IMR-90 (cell line): ENCODE results near the gene PEX11G. TPM values are rescaled to one million over a fixed set of nuclear protein-coding genes. Genes with fewer than 3 reads are reported as not detected.
"Not testable (repeated sequence)": the region's sequence is repeated elsewhere in the genome, so short reads cannot be mapped to it uniquely, and the experiment has no call there.

Experiments used
- ATAC-seq: fragments of 200-7000 bp; cut with Tn5 transposase; 2 replicates; pipeline ENCODE4 v1.9.1; 2020; ENCODE audit warnings: low read depth, mild to moderate bottlenecking, moderate library complexity
- BruUV-seq: library from RNA; stranded (reverse); fragments of 400-500 nt; replicated peaks from 2 replicates; lab custom pipeline; 2021; lab: Mats Ljungman, UMichigan
- CTCF ChIA-PET: fragments of 300-600 bp; formaldehyde crosslinking; extraction: SDS; loops from one replicate; lab custom pipeline; 2021; ENCODE audit warnings: antibody characterized with exemption; lab: Yijun Ruan, JAX
- POLR2A ChIA-PET: fragments of 300-600 bp; sonication (Branson Sonifier 250); formaldehyde crosslinking; loops from one replicate; lab custom pipeline; 2022; ENCODE audit warnings: antibody characterized with exemption; ENCODE audit not compliant: unreplicated experiment; lab: Charles Lee
- DNase-seq: peaks from one replicate; pipeline ENCODE4 v3.0.0; 2013
- H2AFZ ChIP-seq: replicated peaks from 2 replicates; pipeline ENCODE3; 2013; ENCODE audit warnings: low read length, mild to moderate bottlenecking; ENCODE audit not compliant: poor library complexity
- H2AK5ac ChIP-seq: 2 replicates; pipeline ENCODE4 v1.6.1; 2013; ENCODE audit warnings: low read depth, low read length, inconsistent platforms
- H2AK9ac ChIP-seq: replicated peaks from 2 replicates; pipeline ENCODE3; 2013; ENCODE audit warnings: mild to moderate bottlenecking, low read depth, low read length, moderate library complexity; ENCODE audit not compliant: poor library complexity
- H2BK120ac ChIP-seq: 2 replicates; pipeline ENCODE4 v1.6.1; 2013; ENCODE audit warnings: low read depth, low read length, inconsistent platforms
- H2BK15ac ChIP-seq: 3 replicates; pipeline ENCODE4 v1.6.1; 2013; ENCODE audit warnings: low read depth, low read length, inconsistent platforms
- H2BK20ac ChIP-seq: 2 replicates; pipeline ENCODE4 v1.6.1; 2013; ENCODE audit warnings: low read depth, mild to moderate bottlenecking, inconsistent platforms, low read length, moderate library complexity
- H2BK5ac ChIP-seq: 2 replicates; pipeline ENCODE4 v1.6.1; 2013; ENCODE audit warnings: mild to moderate bottlenecking, low read depth, low read length, inconsistent platforms; ENCODE audit not compliant: poor library complexity, severe bottlenecking
- H3K14ac ChIP-seq: replicated peaks from 2 replicates; pipeline ENCODE4 v1.6.1; 2013; ENCODE audit warnings: low read depth, low read length, inconsistent platforms
- H3K18ac ChIP-seq: 2 replicates; pipeline ENCODE4 v1.6.1; 2013; ENCODE audit warnings: low read depth, low read length, control low read depth
- H3K23ac ChIP-seq: 2 replicates; pipeline ENCODE4 v1.6.1; 2013; ENCODE audit warnings: low read depth, low read length, inconsistent platforms
- H3K27ac ChIP-seq: 2 replicates; pipeline ENCODE4 v1.5.1; 2013; ENCODE audit warnings: mild to moderate bottlenecking, control low read depth, low read length; ENCODE audit not compliant: insufficient read depth
- H3K27me3 ChIP-seq: 2 replicates; pipeline ENCODE4 v1.6.1; 2013; ENCODE audit warnings: low read length; ENCODE audit not compliant: control insufficient read depth, insufficient read depth
- H3K36me3 ChIP-seq: 2 replicates; pipeline ENCODE4 v1.6.1; 2013; ENCODE audit warnings: low read length, mixed read lengths; ENCODE audit not compliant: control insufficient read depth, insufficient read depth
- H3K4ac ChIP-seq: 2 replicates; pipeline ENCODE4 v1.6.1; 2013; ENCODE audit warnings: low read depth, low read length, inconsistent platforms
- H3K4me1 ChIP-seq: 2 replicates; pipeline ENCODE4 v1.6.1; 2013; ENCODE audit warnings: low read length, mixed read lengths; ENCODE audit not compliant: control insufficient read depth, insufficient read depth
- H3K4me2 ChIP-seq: 2 replicates; pipeline ENCODE4 v1.6.1; 2013; ENCODE audit warnings: low read depth, mild to moderate bottlenecking, control low read depth, low read length, moderate library complexity
- H3K4me3 ChIP-seq: 2 replicates; pipeline ENCODE4 v1.5.1; 2013; ENCODE audit warnings: low read depth, mild to moderate bottlenecking, control low read depth, low read length, moderate library complexity; ENCODE audit not compliant: insufficient read depth
- H3K56ac ChIP-seq: 2 replicates; pipeline ENCODE4 v1.6.1; 2013; ENCODE audit warnings: low read length, inconsistent platforms; ENCODE audit not compliant: insufficient read depth; ENCODE audit errors: extremely low read depth
- H3K79me1 ChIP-seq, 2 experiments: 2 replicates each; pipeline ENCODE4 v1.6.1; 2013; ENCODE audit warnings: low read length in 2 of 2, inconsistent platforms in 1 of 2, low read depth in 1 of 2
- H3K9ac ChIP-seq: 2 replicates; pipeline ENCODE4 v1.6.1; 2013; ENCODE audit warnings: low read depth, low read length, control low read depth
- H3K9me1 ChIP-seq: 2 replicates; pipeline ENCODE4 v1.6.1; 2013; ENCODE audit warnings: low read length, inconsistent platforms; ENCODE audit not compliant: insufficient read depth
- H3K9me3 ChIP-seq: 2 replicates; pipeline ENCODE4 v1.6.1; 2013; ENCODE audit warnings: low read length; ENCODE audit not compliant: control insufficient read depth, insufficient read depth
- H4K20me1 ChIP-seq: 2 replicates; pipeline ENCODE4 v1.6.1; 2013; ENCODE audit warnings: low read length, inconsistent platforms; ENCODE audit not compliant: insufficient read depth
- H4K5ac ChIP-seq: 2 replicates; pipeline ENCODE4 v1.6.1; 2013; ENCODE audit warnings: mild to moderate bottlenecking, low read depth, low read length, control low read depth
- H4K8ac ChIP-seq, 2 experiments: 2 replicates each; pipeline ENCODE4 v1.6.1; 2013; ENCODE audit warnings: low read depth in 2 of 2, low read length in 2 of 2, control low read depth in 1 of 2, inconsistent platforms in 1 of 2
- H4K91ac ChIP-seq: 2 replicates; pipeline ENCODE4 v1.6.1; 2013; ENCODE audit warnings: low read depth, low read length, inconsistent platforms; ENCODE audit not compliant: insufficient read depth
- WGBS, 2 experiments: methylation state at CpG; one replicate each; pipeline versions ENCODE4 v1.1.5 to v1.1.7; 2013; ENCODE audit warnings: missing lambda C conversion rate in 2 of 2; ENCODE audit not compliant: insufficient read length in 1 of 2; ENCODE audit errors: extremely low coverage in 2 of 2; 5-methylcytosine and 5-hydroxymethylcytosine counted together
- dilution Hi-C: fragments of 300-500 bp; cut with HindIII; formaldehyde crosslinking; loops from one replicate; pipeline ENCODE4 v1.14.3; 2018; ENCODE audit warnings: low sequenced_read_pairs; ENCODE audit not compliant: unreplicated experiment
- in situ Hi-C: fragments of 300-500 bp; cut with MboI; formaldehyde crosslinking; loops from 3 replicates; pipeline ENCODE4 v1.14.3; 2019; ENCODE audit warnings: low sequenced_read_pairs, inconsistent platforms, mixed read lengths
- intact Hi-C: fragments of 100-400 bp; cut with micrococcal nuclease; formaldehyde crosslinking; loops from 2 replicates; pipeline ENCODE4 v1.10.0; 2022
- polyA plus RNA-seq, 3 experiments: library from polyadenylated mRNA; depleted of rRNA; stranded (reverse); fragments of >200 nt; gene quantifications; 2 replicates each; pipeline ENCODE4 v1.2.3, GENCODE V29; 2012; ENCODE audit warnings: low replicate concordance in 1 of 3
- total RNA-seq: library from RNA; depleted of rRNA; stranded (reverse); fragments of >200 nt; gene quantifications from 2 replicates; pipeline ENCODE4 v1.2.3, GENCODE V29; 2012

Gene PEX11G
- total and polyA plus RNA-seq, 2 of the 4 experiments (the other 2 are of a cell fraction), result 0.72 to 1.7 TPM

DNA sequence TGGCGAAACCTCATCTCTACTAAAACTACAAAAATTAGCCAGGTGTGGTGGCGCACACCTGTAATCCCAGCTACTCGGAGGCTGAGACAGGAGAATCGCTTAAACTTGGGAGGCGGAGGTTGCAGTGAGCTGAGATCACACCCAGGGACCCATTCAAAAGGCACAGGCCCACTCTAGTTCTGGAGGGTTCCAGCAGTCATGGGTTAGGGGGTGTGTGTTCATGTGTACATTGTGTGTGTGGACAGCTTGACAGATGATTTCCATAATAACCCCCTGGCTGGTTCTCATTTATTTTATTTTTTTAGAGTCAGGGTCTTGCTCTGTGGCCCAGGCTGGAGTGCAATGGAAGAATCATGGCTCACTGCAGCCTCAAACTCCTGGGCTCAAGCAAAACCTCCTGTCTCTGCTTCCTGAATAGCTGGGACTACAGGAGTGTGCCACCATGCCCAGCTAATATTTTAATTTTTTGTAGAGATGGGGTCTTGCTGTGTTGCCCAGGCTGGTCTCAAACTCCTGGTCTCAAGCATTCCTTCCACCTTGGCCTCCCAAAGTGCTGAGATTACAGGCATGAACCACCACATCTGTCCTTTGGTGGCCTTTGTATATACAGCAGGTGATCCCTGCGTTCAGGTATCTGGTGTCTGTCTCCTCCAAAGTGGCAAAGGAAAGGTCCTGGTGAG is 39.3 kb downstream of the PEX11G start:
- H4K5ac ChIP-seq, H2BK5ac ChIP-seq, H3K27me3 ChIP-seq, ATAC-seq, H3K23ac ChIP-seq, H3K4me2 ChIP-seq, H3K14ac ChIP-seq, H4K8ac ChIP-seq, H4K20me1 ChIP-seq, DNase-seq, in situ Hi-C loops, H2BK120ac ChIP-seq, H3K4ac ChIP-seq, H2AFZ ChIP-seq, BruUV-seq, H2AK9ac ChIP-seq, H2BK15ac ChIP-seq, H3K27ac ChIP-seq, POLR2A ChIA-PET, intact Hi-C loops, dilution Hi-C loops, H3K9ac ChIP-seq, H2AK5ac ChIP-seq, H3K18ac ChIP-seq, H3K56ac ChIP-seq, H4K91ac ChIP-seq, H3K4me3 ChIP-seq, H3K4me1 ChIP-seq, H3K9me1 ChIP-seq, H2BK20ac ChIP-seq: not testable (repeated sequence)
- H3K79me1 ChIP-seq, result peaks cover 23 to 26% of the 10 kb centered on the region in 2 experiments
- peaks cover 12% of the 10 kb centered on the region for H3K9me3 ChIP-seq
- WGBS, 2 experiments, result 100% methylated on average over 1 of the region's 6 CpGs; no CpG with 5 or more reads in 1 of the 2 experiments
- peaks cover 55% of the 10 kb centered on the region for H3K36me3 ChIP-seq
- CTCF ChIA-PET, result interaction anchor here (0.6 kb wide), 1 partner anchor 84 kb away, joined by 3 read pairs; no protein-coding TSS in a partner anchor
